Astrocyte of the cerebellum (primary cell): ENCODE results near the gene NOP14.
"Not testable (repeated sequence)": the region's sequence is repeated elsewhere in the genome, so short reads cannot be mapped to it uniquely, and the experiment has no call there.

Source experiments
- DNase-seq: peaks from one replicate; pipeline ENCODE4 v3.0.0-alpha.2; 2011; ENCODE audit warnings: low read depth
- H3K4me3 ChIP-seq: 2 replicates; pipeline ENCODE4 v1.5.1; 2011; ENCODE audit warnings: mild to moderate bottlenecking, low read depth, low read length, moderate library complexity
- CTCF ChIP-seq: IDR thresholded peaks from 2 replicates; pipeline ENCODE4 v1.5.1; 2012; ENCODE audit warnings: low read length, low read depth, moderate library complexity, mild to moderate bottlenecking; ENCODE audit errors: missing control alignments
- in situ Hi-C: cut with HindIII; loops from 2 replicates; pipeline ENCODE4 v1.10.0; 2017; ENCODE audit warnings: low sequenced_read_pairs

NOP14 gene

GRCh38 chr4:2953496-2953895 lies 9.7 kb downstream of the NOP14 start:
- no peak for TF ChIP-seq CTCF
- in situ Hi-C loops: loop anchor here (25.0 kb wide), 1 partner anchor 109 kb away; the partner anchor contains the start of genes HTT and HTT-AS
- H3K4me3 ChIP-seq: no peak overlapping the region
- no peak for DNase-seq

GRCh38 chr4:2950221-2950989 lies 12.8 kb downstream of the NOP14 start:
- no peak overlapping the region for H3K4me3 ChIP-seq
- in situ Hi-C loops: loop anchor here (25.0 kb wide), 1 partner anchor 112 kb away; the partner anchor contains the start of genes HTT and HTT-AS
- no peak for TF ChIP-seq CTCF
- no peak for DNase-seq

GRCh38 chr4:2949782-2950125 lies 13.5 kb downstream of the NOP14 start:
- in situ Hi-C loops: loop anchor here (25.0 kb wide), 1 partner anchor 113 kb away; the partner anchor contains the start of genes HTT and HTT-AS
- DNase-seq: no peak
- no peak overlapping the region for H3K4me3 ChIP-seq
- TF ChIP-seq CTCF: no peak

- in situ Hi-C loops: no loop called here
- no peak for DNase-seq
- H3K4me3 ChIP-seq: no peak overlapping the region
- TF ChIP-seq CTCF: peak; percentile 58
Measured at GRCh38 chr4:2948895-2949781, 14.1 kb downstream of the NOP14 start.

- H3K4me3 ChIP-seq: no peak overlapping the region
- in situ Hi-C loops: no loop called here
- DNase-seq: no peak
- no peak for TF ChIP-seq CTCF
Measured at GRCh38 chr4:2947926-2948325, 15.3 kb downstream of the NOP14 start.

GRCh38 chr4:2946812-2947600 lies 16.2 kb downstream of the NOP14 start:
- no peak overlapping the region for H3K4me3 ChIP-seq
- no peak for DNase-seq
- no peak for TF ChIP-seq CTCF
- in situ Hi-C loops: no loop called here

- DNase-seq, H3K4me3 ChIP-seq, in situ Hi-C loops: not testable (repeated sequence)
Measured at GRCh38 chr4:2945619-2946604, 17.3 kb downstream of the NOP14 start.
